GM03348 (cell line): ENCODE results near the gene AKAP3.

Experiments
- DNase-seq: peaks from one replicate; pipeline ENCODE4 v3.0.0; 2012; ENCODE audit warnings: low spot score

The AKAP3 gene

GRCh38 chr12:4595881-4596280 lies 53.0 kb downstream of the AKAP3 start:
- no peak for DNase-seq

- no peak for DNase-seq
These were observed 57.6 kb downstream of the AKAP3 start for GRCh38 chr12:4591180-4591687.

GRCh38 chr12:4589941-4590340 lies 58.9 kb downstream of the AKAP3 start:
- no peak for DNase-seq

- DNase-seq = no peak
These were observed 59.9 kb downstream of the AKAP3 start for GRCh38 chr12:4588916-4589315.

GRCh38 chr12:4587108-4587507 lies 61.7 kb downstream of the AKAP3 start:
- no peak for DNase-seq

GRCh38 chr12:4586500-4586899 lies 62.4 kb downstream of the AKAP3 start:
- DNase-seq = no peak

- DNase-seq = no peak
These were observed 64.0 kb downstream of the AKAP3 start for GRCh38 chr12:4584896-4585295.

GRCh38 chr12:4584281-4584680 lies 64.6 kb downstream of the AKAP3 start:
- no peak for DNase-seq

- no peak for DNase-seq
These were observed 68.6 kb downstream of the AKAP3 start for GRCh38 chr12:4580281-4580688.

GRCh38 chr12:4579305-4580102 lies 69.3 kb downstream of the AKAP3 start:
- DNase-seq = no peak

GRCh38 chr12:4572680-4573079 lies 76.2 kb downstream of the AKAP3 start:
- DNase-seq = no peak

GRCh38 chr12:4569261-4569660 lies 79.6 kb downstream of the AKAP3 start:
- no peak for DNase-seq

GRCh38 chr12:4567073-4567881 lies 81.6 kb downstream of the AKAP3 start:
- DNase-seq = no peak

- no peak for DNase-seq
These were observed 82.4 kb downstream of the AKAP3 start for GRCh38 chr12:4566474-4566873.
